ENCODE data around the gene MAGEA6. TPM values are rescaled to one million over a fixed set of nuclear protein-coding genes. Genes with fewer than 3 reads are reported as not detected.

The MAGEA6 gene, protein sequence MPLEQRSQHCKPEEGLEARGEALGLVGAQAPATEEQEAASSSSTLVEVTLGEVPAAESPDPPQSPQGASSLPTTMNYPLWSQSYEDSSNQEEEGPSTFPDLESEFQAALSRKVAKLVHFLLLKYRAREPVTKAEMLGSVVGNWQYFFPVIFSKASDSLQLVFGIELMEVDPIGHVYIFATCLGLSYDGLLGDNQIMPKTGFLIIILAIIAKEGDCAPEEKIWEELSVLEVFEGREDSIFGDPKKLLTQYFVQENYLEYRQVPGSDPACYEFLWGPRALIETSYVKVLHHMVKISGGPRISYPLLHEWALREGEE
- total RNA-seq: not detected in 2 replicates

DNA sequence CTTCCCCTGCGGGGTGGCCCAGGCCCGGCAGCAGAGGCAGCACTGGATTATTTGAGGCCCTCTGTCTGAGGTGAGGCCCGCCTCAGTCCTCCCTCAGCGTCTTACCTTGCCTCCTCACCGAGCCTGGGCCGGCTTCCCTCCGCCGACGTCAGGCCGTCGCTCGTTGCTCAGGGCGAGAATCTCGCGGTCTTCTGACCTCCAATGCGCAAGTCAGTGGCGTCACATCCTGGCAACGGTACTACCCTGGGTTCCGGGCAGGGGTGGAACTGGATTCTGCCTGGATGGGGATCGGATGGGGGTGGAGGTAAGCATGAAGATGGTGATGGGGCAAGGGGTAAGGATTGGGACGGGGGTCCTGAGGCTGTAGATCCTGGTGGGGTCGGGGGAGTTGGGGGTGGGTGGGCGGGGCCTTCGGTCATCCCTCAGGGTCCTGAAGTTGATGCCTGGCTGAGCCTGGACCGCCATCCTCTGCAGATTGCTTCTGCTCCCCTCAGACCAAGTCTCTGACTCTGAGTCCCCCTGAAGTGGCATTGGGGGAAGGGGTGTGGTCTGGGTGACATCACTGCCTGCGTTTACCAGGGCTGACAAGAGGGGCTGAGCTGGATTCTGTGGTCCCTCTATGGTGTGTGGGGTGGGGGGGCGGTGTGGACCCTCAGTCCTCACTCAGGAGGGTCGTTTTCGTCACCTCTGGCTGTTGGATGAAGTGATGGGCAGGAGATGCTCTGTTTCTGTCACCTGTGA is at the start of gene MAGEA6:
Gene MAGEA6, minus strand, starts transcription at position 141 of the 741 bp plus-strand sequence. CDS start 2,039 bp downstream, outside the sequence.

DNA sequence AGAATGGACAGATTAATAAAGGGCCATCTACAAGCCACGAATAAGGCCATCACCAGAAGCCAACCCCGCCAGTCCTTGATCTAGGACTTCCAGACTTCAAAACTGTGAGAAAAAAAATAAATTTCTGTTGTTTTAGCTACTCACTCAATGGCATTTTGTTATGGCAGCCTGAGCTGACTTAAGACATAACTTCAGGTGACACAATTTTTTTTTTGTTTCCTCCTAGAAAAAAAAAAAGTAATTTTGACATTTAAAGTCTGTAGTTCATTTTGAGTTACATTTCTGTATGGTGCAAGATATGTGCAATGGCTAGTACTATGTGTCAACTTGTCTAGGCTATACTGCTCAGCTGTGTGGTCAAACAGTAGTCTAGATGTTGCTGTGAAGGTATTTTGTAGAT is 10.6 kb downstream of the MAGEA6 start, which contains the start of gene CSAG3:
Gene CSAG3, plus strand, starts transcription at position 301 of the 400 bp plus-strand sequence.

GRCh38 chrX:152753686-152754650 is 15.5 kb downstream of the MAGEA6 start, which contains the start of gene MAGEA2:
Gene MAGEA2, minus strand, starts transcription at chrX:152753842. Its CDS starts 2,479 bp downstream, at chrX:152751363.

DNA sequence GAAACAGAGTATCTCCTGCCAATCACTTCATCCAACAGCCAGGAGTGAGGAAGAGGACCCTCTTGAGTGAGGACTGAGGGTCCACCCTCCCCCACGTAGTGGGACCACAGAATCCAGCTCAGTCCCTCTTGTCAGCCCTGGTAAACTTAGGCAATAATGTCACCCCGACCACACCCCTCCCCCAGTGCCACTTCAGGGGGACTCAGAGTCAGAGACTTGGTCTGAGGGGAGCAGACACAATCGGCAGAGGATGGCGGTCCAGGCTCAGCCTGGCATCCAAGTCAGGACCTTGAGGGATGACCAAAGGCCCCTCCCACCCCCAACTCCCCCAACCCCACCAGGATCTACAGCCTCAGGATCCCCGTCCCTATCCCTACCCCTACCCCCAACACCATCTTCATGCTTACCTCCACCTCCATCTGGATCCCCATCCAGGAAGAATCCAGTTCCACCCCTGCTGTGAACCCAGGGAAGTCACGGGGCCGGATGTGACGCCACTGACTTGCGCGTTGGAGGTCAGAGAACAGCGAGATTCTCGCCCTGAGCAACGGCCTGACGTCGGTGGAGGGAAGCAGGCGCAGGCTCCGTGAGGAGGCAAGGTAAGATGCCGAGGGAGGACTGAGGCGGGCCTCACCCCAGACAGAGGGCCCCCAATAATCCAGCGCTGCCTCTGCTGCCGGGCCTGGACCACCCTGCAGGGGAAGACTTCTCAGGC is 36.1 kb downstream of the MAGEA6 start, which contains the start of the genes CSAG1 and MAGEA12:
Gene CSAG1, minus strand, starts transcription at position 461 of the 715 bp plus-strand sequence. CDS start 1,261 bp downstream, outside the sequence.
Gene MAGEA12, plus strand, starts transcription at position 497 of the 715 bp plus-strand sequence. CDS start 2,405 bp downstream, outside the sequence.

Other genes with a start within 250 kb of the MAGEA6 start
- not detected in 2 replicates for gene GABRQ, start 131.8 kb downstream of the MAGEA6 start, total RNA-seq
- not detected in 2 replicates for gene MAGEA3, start 70.9 kb downstream of the MAGEA6 start, total RNA-seq
- not detected in 2 replicates for gene CSAG2, start 60.4 kb downstream of the MAGEA6 start, total RNA-seq
- gene MAGEA2B, start 55.1 kb downstream of the MAGEA6 start, total RNA-seq: not detected in 2 replicates
- gene CSAG1, start 36.0 kb downstream of the MAGEA6 start, total RNA-seq: not detected in 2 replicates
- gene MAGEA12, start 35.9 kb downstream of the MAGEA6 start, total RNA-seq: not detected in 2 replicates
- not detected in 2 replicates for gene MAGEA2, start 15.8 kb downstream of the MAGEA6 start, total RNA-seq
- not detected in 2 replicates for gene CSAG3, start 10.5 kb downstream of the MAGEA6 start, total RNA-seq
- gene CETN2, start 61.1 kb upstream of the MAGEA6 start, total RNA-seq: 46.8 and 51.5 TPM in 2 replicates
- gene NSDHL, start 61.4 kb upstream of the MAGEA6 start, total RNA-seq: 32.7 and 44.9 TPM in 2 replicates
- 7.9 and 25.1 TPM in 2 replicates for gene ZNF185, start 128.4 kb upstream of the MAGEA6 start, total RNA-seq
- not detected in 2 replicates for gene PNMA5, start 224.4 kb upstream of the MAGEA6 start, total RNA-seq

Measured in hair follicular keratinocyte (primary cell).